GM03348 (cell line): ENCODE measurements around the gene INSIG1.
A peak's percentile ranks its signal among the peaks of the same experiment; 100 is the strongest.

Source experiments
- DNase-seq: peaks from one replicate; pipeline ENCODE4 v3.0.0; 2012; ENCODE audit warnings: low spot score

The INSIG1 gene

DNA sequence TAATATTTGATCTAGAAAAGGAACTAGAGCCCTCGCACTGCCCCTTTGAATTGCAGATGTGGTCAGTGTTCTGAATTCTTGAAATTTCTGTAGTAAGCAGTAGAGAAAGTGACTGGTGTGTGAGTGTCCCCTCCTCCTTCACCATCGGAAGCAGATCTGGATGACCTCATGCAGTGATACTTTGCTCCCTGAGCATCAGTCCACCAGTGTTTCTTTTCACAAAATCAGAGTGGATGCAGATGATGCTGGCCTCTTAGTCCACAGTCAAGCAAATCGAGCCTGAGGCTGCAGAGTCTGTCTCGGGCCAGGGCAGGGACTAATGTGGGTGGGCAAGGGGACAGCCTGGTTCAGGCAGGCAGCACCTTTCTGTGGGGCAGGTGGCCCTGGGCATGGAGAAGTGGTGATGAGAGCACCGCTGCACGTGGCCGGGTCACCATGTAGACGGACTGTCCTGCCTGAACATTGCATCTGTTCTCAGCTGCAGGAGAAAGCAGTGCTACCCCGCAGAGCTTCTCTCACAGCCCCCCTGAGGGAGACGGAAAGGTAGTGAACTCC is 5.4 kb downstream of the INSIG1 start:
- no peak for DNase-seq

DNA sequence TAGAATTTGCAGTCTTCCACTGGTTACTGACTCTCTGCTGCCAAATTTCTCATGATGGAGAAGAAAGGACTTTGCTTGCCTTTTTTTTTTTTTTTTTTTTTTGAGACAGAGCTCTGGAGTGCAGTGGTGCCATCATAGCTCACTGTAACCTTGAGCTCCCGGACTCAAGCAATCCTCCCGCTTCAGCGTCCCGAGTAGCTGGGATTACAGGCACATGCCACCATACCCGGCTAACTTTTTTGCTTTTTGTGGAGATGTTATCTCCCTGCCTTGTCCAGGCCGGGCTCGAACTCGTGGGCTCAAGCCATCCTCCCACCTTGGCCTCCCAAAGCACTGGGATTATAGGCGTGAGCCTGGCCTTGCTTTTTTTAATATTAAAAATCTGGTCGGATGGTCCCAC is 6.2 kb downstream of the INSIG1 start:
- no peak for DNase-seq

DNA sequence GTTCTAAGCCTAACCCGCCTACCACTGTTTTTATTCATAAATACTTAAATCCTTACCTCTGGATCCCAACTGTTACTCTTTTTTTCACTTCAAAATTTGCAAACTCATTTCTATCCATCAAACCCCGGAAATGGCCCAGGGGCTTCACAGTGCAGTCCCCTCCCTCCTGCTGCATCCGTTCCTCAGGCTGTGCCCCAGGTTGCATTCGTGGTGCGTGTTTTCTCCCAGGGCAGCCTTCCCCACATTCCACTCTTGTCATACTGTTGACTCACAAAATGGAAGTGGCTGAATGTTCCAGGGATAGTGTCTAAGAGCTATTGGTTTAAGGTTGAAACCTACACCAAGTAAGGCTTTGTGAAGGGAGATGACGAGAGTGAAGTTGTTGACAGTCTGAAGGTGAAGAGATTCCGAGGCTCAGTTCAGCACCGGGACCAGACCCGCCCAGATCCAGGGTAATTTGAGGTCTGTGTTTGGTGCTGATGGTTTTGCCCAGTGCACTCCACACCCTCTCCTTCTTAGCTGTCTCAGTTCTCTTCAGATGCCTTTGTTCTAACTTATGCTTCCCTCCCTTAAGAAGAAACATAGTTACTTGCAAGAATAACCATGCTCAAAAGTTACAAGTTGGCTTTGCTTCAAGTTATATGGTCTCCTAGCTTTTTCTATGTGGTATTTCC is 7.7 kb downstream of the INSIG1 start:
- no peak for DNase-seq

DNA sequence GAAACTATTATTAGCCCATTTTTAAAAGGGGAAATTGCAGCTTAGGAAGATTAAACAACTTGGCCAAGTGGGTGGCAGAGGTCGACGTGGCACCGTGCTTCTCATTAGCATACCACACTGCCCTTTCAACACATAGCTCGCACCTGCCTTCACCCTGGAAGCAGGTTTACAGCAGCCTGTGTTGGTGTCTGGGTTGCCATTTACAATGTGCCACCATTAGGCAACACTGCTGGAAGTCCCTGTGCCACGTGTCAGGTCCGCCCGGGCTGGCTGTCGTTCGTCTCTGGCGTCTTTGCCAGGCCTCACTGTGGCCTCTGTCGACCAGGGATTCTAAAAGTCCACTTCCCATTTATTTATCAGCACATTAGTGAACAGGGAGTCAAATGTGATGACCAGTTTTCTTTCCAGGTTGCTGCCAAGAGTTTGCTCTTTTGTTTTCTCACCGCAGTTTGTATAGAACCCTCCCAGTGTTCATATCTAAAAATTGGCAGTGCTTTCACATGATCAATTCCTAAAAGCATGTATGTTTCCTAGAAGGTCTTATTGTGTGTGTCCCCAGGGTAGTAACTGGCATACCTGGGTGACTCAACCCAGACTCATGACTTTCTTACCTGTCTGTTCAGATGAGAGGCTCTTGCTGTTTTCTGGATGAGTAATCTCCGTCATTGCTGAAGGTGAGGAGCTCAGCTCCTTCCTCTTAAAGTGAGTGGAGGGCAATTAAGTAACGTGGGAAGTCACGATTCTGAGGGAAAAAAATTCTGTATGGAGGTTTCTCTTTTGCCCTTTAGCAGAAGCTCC is 9.2 kb downstream of the INSIG1 start:
- DNase-seq = no peak

DNA sequence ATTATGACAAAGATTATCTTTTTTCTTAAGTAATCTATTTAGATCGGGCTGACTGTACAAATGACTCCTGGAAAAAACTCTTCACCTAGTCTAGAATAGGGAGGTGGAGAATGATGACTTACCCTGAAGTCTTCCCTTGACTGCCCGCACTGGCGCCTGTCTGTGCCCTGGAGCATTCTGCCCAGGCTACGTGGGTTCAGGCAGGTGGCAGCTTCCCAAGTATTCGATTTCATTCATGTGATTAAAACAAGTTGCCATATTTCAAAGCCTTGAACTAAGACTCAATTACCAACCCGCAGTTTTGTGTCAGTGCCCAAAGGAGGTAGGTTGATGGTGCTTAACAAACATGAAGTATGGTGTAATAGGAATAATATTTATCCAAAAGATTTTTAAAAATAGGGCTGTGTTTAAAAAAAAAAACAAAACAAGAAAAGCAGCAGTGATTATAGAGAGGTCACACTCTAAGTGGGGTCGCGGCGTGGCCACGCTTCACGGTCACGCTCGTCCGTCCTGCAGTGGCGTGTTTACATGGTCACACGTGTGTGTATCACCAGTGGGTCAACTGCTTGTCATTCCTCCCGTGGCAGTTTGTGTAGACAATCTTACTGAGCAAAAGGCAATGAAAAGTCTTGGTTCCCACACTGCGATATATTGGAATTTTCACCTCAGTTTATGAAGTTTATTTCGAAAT is 10.8 kb downstream of the INSIG1 start:
- DNase-seq = no peak

DNA sequence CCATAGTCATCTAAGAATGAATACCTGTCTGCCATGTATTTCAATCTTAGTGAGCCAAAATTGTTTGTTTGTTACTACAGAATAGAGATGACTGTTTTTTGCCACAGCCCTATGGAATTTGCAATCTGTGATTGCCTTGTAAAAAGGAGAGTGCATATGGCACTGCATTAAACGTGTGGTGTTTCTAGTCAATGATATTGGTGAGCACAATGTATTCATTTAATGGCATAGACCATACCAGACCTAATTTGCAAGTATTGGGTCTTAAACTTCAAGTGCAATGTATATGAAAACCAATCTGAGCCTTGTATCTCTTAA is 11.3 kb downstream of the INSIG1 start:
- no peak for DNase-seq

DNA sequence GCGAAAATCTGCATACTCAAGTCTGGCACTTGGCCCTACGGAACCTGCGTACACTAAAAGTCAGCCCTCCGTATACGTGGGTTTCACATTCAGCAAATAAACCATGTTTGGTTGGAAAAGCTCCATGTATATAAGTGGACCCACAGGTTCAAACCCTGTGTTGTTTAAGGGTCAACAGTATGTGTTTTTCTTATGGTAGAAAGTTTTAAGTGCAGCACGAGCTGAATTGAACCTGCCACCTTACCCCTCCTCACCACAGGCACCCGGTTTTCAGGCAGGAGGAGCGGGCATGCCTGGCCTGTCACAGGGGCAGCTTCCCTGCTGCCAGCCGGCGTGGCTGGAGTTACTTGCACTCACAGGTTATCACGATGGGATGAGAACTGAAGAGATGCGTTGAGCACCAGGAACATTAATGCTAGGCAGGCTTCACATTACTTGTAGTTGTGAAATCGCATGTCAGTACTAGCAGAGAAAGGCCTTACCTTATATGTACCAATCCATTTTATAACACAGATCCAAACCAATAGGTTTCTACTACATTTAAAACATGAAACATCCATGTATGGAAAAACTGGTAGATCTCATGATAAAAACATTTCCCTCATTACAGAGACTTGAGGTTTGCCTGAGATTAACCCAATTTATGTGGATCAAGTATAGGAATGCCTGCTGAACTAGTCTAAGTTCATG is 12.9 kb downstream of the INSIG1 start:
- no peak for DNase-seq

DNA sequence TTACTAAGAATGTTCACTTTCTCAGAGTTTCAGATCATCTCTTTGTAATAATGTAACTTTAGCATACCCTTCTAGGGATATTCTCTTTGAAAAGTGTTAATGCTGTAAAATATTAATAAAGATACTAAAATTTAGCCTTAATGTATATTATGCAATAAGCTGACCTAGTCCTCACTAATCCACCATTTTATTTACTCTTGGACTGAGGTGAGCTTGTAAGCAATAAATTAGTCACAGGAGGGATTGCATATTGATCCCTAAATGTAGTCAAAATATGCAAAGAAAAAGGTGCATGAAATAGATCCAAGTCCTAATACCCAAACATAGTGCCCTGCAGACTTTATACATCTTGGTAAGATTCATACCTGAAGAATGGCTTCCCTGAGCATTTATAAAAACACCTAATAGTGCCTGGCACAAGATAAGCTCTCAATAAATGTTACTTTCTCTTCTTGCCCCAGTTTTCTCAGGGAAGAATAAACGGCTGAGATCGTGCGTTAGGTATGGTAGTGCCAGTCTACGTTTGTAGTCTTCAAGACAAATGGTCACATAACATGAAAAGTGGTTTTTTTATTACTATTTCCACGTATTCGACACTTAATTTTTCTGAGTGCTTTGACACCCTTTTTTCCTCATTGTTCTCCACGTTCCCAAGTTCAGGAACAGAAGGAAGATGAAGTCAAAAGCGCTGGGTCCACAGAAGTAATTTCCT is 14.3 kb downstream of the INSIG1 start:
- DNase-seq = no peak

DNA sequence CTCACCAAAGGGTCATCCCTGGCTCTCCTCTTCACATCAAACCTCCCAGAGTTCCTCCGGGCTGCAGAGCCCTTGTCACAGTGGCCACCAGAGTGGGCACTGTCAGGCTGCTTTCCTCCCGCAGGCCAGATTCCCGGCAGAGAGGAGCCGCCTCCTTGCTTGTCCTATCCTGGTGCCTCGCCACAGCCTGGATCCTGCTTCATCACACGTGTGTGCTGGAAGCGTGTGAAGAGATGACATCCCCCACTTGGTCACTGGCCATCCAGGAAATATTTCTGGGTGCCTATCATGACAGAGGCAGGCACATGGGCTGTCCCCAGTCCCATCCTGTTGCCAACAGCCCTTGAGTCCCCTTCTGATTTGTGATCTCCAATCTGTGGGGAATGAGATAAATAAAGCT is 15.0 kb downstream of the INSIG1 start:
- DNase-seq = no peak

DNA sequence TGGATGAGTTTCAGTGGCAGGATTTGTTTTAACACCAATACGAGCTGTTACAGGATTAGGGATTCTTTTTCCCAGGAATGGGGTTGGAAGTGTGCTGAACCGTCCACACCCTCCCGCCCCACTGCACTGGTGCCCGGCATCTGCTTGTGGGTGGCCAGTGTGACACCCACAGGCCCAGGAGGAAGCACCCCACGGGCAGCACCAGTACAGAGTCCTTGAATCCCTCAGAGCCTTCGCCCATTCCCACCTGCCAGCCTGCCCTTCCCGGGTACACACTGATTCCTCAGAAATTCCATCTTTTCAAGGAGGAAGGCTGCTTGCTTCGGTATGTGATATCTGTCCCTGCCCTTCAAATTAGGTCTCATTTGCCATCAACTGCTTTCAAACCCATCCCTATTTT is 15.4 kb downstream of the INSIG1 start:
- no peak for DNase-seq

DNA sequence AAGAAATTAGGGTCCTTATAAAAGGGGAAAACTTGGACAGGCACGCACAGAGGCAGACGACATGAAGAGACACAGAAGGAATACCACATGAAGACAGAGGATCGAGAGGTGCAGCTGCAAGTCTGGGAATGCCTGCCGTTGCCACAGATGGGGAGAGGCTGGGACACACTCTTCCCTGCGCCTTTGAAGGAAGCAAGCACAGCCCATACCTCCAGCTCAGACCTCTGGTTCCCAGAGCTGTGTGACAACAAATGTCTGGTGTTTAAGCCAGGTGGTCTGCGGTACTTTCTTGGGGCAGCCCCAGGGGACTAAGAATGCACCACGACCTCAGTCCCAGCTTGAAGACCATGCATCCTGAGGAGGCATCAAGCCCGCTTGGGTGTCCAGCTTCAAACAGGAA is 18.3 kb downstream of the INSIG1 start:
- DNase-seq = no peak

DNA sequence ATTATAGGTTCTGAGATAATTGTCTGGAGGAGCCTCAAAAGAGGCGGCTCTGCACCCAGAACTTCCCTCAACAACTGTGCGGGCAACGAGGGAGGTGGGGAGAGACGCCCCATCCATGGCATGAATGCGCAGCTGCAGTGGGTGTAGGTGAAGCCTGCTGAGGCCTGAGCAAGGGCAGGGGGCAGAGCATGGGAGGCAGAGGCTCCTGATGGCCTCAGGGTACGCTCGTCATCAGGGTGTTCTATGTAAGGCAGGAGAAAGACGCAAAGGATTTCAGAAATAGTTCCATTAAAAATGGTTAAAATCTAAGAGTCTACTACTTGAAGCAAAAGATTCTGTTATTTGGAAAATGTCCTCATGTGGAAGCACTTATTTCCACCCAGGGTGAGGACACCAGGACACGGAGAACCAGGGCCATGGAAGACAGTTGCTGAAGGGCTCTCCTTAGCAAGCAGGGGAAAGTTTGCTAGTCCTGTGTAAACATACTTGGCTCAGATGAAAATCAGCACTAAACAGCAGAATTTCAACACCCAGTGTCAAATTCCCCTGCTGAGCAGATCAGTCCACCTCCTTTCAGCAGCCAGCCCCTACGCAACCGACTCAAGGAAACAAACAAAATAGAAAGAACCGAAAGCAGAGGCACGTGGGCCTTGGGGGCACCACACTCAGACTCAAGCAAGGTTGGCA is 18.9 kb downstream of the INSIG1 start:
- no peak for DNase-seq

DNA sequence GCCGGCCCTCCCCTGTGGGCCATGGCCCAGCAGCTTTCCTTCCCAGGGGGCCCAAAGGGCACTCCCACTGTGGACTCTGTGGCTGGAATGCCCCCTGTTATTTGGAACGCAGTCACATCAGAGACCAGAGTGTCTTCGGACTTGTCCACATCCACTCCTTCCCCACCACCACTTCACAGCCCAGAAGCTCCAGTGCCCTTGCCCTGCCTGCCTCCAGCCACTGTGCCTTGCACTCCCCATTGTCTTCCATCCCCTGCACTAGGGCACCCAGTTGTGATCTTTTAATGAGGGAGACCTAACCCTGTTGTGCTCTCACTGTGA is 19.4 kb downstream of the INSIG1 start:
- no peak for DNase-seq

DNA sequence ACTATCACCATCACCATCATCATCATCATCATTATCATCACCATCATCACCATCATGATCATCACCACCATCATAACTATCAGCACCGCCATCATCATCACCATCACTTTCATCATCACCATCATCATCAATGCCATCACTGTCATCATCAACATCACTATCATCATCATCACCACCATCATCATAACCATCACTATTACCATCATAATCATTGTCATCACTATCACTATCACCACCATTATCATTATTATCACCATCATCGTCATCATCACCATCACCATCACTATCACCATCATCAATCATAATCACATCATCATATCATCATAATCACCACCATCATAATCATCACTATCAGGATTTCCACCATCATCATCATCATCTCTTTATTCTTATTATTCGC is 20.6 kb downstream of the INSIG1 start:
- DNase-seq = no peak

DNA sequence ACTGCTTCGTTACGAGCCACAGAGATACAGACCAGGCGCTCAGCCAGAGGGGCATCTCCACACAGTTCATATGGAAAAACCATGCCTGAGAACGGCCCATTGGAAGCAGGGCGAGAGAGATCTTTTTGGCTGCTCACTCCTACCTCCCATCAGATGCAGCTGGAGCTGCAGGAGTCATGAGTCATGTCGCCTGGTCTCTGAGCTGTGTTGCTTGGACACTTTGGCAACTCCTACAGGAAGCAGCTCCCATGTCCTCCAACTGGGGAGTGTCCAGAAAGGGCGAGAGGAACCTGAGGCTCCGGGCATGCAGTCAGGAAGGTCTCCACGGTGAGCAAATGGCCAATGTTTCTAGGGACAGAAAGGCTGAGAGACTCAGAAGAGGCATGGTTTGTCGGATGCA is 24.9 kb downstream of the INSIG1 start:
- peak; percentile 33 for DNase-seq

DNA sequence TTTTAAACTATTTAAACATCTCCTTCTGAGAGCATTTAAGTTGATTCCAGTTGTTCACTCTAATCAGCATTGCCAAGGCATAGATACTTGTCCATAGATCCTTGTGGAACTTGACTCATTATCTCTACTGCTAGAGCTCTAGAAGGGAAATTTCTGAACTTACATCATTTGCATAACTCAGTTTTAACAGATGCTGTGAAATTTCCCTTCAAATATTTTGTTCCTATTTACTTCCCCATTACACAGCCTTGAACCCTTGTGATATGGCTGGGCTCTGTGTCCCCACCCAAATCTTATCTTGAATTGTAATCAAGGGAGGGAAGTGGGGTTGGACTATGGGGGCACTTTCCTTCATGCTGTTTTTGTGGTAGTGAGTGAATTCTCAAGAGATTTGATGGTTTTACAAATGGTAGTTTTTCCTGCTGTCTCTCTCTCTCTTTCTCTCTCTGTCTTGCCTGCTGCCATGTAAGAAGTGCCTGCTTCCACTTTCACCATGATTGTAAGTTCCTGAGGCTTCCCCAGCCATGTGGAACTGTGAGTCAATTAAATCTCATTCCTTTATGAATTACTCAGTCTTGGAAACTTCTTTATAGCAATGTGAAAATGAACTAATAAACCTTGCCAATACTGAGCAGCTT is 25.4 kb downstream of the INSIG1 start:
- DNase-seq = no peak

DNA sequence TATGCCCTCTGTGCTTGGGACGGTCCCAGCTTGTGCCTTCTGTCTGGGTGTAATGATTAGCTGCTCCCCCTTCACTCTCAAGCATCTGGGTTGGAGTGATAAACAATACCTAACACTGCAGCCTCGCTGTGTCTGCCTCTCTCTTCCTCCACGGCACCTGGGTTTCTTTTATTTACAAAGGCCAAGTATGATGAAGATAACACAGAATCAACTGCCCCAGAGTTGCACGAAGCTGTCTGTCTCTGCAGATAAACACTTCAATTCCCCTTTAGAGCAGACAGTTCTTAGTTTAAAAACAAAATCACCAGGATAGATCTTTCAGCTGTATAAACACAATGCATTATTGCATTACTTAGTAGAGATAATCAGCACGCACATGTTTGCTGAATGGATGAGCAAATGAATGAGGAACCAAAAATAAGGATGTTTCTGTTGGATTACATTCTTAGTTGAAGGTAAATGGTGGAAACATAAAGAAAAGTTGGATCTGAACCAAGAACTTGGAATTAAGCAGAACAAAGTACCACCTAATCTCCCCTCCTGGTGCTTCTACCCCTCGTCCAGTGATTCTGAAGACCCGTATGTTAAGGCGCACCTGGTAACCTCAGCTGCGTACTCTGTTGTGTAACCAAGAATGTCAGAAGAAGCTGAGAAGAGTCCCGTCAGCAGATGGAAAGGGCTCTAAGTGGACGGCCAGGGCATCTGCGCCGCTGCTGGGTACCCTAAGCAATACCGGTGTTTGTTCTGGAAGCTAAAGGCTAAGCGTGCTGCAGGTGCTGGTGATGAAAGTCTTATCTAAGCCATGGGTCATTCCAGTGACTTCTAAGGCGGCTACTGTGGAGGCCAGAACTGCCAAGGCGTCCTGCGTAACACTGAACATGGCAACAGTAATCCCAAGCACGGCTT is 26.6 kb downstream of the INSIG1 start:
- DNase-seq = no peak

DNA sequence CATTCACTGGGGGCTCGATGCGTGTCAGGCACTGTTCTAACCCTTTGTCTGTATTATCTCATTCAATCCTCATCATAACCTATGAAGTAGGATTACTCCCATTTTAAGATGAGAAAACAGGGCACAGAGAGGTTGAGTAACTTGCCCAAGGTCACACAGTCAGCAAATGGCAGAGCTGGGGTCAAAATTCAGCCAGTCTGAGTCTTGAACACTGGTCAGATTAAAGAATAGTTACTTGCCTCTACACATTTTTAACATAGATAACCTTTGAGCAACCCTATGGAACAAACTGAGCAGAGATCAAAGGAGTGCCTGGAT is 27.2 kb downstream of the INSIG1 start:
- DNase-seq = no peak

DNA sequence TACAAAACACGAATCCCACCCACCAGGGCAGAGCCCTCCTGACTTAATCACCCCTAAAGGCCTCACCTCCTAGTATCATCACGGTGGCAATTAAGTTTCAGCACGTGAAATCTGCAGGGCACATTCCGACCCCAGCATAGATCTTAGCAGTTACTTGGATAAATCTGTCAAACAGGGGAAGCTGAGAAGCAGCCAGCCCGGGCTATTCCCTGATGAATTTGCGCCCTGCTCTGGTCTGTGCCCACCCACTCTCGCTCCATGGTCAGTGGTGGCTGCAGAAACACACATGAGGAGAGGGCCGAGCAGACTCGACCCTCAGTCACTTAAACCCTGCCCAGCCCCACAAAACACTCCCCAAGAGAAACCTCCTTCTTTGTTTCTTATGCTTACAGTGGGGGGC is 28.7 kb downstream of the INSIG1 start:
- DNase-seq = no peak
